ENCODE measurements around the gene XCR1.

Gene XCR1

GRCh38 chr3:45969116-45969515 lies 58.2 kb downstream of the XCR1 start:
- DNase-seq, result no peak
- intact Hi-C loops (cut with DNase I), result no loop called here

GRCh38 chr3:45968706-45969105 lies 58.6 kb downstream of the XCR1 start:
- intact Hi-C loops (cut with DNase I), result no loop called here
- DNase-seq, result no peak

- intact Hi-C loops (cut with DNase I), result no loop called here
Measured at GRCh38 chr3:45968149-45968548, 59.1 kb downstream of the XCR1 start.

GRCh38 chr3:45967724-45968123 lies 59.6 kb downstream of the XCR1 start:
- DNase-seq, result peak in 2 of 42 donors; percentile 16 to 30
- intact Hi-C loops (cut with DNase I), result no loop called here

More at GRCh38 chr3:45968149-45968548, 59.1 kb downstream of the XCR1 start:
- no peak for DNase-seq

Data from head of caudate nucleus (tissue), 42 donors.